SK-N-SH treated with all-trans-retinoic acid at 6 μM for 48 hours (cell line): ENCODE results near the gene ROBO3.

Experiments
- ATAC-seq: fragments of 200-7000 bp; cut with Tn5 transposase; 3 replicates; pipeline ENCODE4 v1.9.1; 2020; ENCODE audit warnings: mild to moderate bottlenecking, moderate library complexity
- BACH2 ChIP-seq: fragments of 250-450 bp; sonication (Bioruptor Pico); IDR thresholded peaks from 2 replicates; pipeline ENCODE4 v1.9.0; 2021; ENCODE audit warnings: mild to moderate bottlenecking, borderline replicate concordance
- CREB5 ChIP-seq: fragments of 250-450 bp; sonication (Bioruptor Pico); IDR thresholded peaks from 2 replicates; pipeline ENCODE4 v1.5.1; 2020; ENCODE audit warnings: low read depth, mild to moderate bottlenecking, moderate library complexity
- CSRNP3 ChIP-seq: fragments of 250-450 bp; sonication (Bioruptor Pico); IDR thresholded peaks from 2 replicates; pipeline ENCODE4 v1.5.1; 2021; ENCODE audit warnings: mild to moderate bottlenecking, moderate library complexity
- GLIS3 ChIP-seq: fragments of 250-450 bp; sonication (Bioruptor Pico); IDR thresholded peaks from 2 replicates; pipeline ENCODE4 v1.5.0; 2020; ENCODE audit warnings: mild to moderate bottlenecking, moderate library complexity
- ISL1 ChIP-seq: fragments of 250-450 bp; sonication (Bioruptor Pico); IDR thresholded peaks from 2 replicates; pipeline ENCODE4 v2.1.2; 2022; ENCODE audit warnings: mild to moderate bottlenecking, moderate library complexity
- OSR1 ChIP-seq: fragments of 250-450 bp; sonication (Bioruptor Pico); IDR thresholded peaks from 2 replicates; pipeline ENCODE4 v1.8.0; 2022; ENCODE audit warnings: moderate library complexity, mild to moderate bottlenecking, inconsistent platforms
- PATZ1 ChIP-seq: fragments of 250-450 bp; sonication (Bioruptor Pico); IDR thresholded peaks from 2 replicates; pipeline ENCODE4 v1.8.0; 2020; ENCODE audit warnings: mild to moderate bottlenecking, moderate library complexity, borderline replicate concordance
- POU6F1 ChIP-seq: fragments of 250-450 bp; sonication (Bioruptor Pico); IDR thresholded peaks from 2 replicates; pipeline ENCODE4 v1.8.0; 2021; ENCODE audit warnings: low read depth, mild to moderate bottlenecking, moderate library complexity, borderline replicate concordance
- RARB ChIP-seq: fragments of 250-450 bp; sonication (Bioruptor Pico); IDR thresholded peaks from 2 replicates; pipeline ENCODE4 v1.8.0; 2021; ENCODE audit warnings: mild to moderate bottlenecking, moderate library complexity
- SNAI2 ChIP-seq: fragments of 250-450 bp; sonication (Bioruptor Pico); IDR thresholded peaks from 2 replicates; pipeline ENCODE4 v1.5.0; 2020; ENCODE audit warnings: mild to moderate bottlenecking, moderate library complexity
- TCF4 ChIP-seq: fragments of 250-450 bp; sonication (Bioruptor Pico); IDR thresholded peaks from 2 replicates; pipeline ENCODE4 v1.8.0; 2021; ENCODE audit warnings: mild to moderate bottlenecking, moderate library complexity, borderline replicate concordance
- TOX ChIP-seq: fragments of 250-450 bp; sonication (Bioruptor Pico); IDR thresholded peaks from 2 replicates; pipeline ENCODE4 v1.8.0; 2021; ENCODE audit warnings: mild to moderate bottlenecking, moderate library complexity, borderline replicate concordance
- TSHZ2 ChIP-seq: fragments of 250-450 bp; sonication (Bioruptor Pico); IDR thresholded peaks from 2 replicates; pipeline ENCODE4 v1.5.0; 2020; ENCODE audit warnings: mild to moderate bottlenecking, moderate library complexity
- ZC3H10 ChIP-seq: fragments of 250-450 bp; sonication (Bioruptor Pico); IDR thresholded peaks from 2 replicates; pipeline ENCODE4 v1.5.1; 2021; ENCODE audit warnings: mild to moderate bottlenecking, moderate library complexity
- ZFP3 ChIP-seq: fragments of 250-450 bp; sonication (Bioruptor Pico); IDR thresholded peaks from 2 replicates; pipeline ENCODE4 v1.5.0; 2020; ENCODE audit warnings: mild to moderate bottlenecking, moderate library complexity
- ZFP30 ChIP-seq: fragments of 450-650 bp; formaldehyde crosslinking; IDR thresholded peaks from 2 replicates; pipeline ENCODE4 v1.5.0; 2022; ENCODE audit warnings: mild to moderate bottlenecking, moderate library complexity
- ZNF565 ChIP-seq: fragments of 450-650 bp; formaldehyde crosslinking; conservative IDR thresholded peaks from 2 replicates; pipeline ENCODE4 v1.5.0; 2020; ENCODE audit warnings: low read depth, mild to moderate bottlenecking, moderate library complexity
- ZNF8 ChIP-seq: fragments of 450-650 bp; formaldehyde crosslinking; IDR thresholded peaks from 2 replicates; pipeline ENCODE4 v1.5.0; 2020; ENCODE audit warnings: mild to moderate bottlenecking, moderate library complexity

ROBO3 gene

GRCh38 chr11:124887667-124888013, 22.4 kb downstream of the ROBO3 start:
- ATAC-seq = no peak
- no peak for TF ChIP-seq CSRNP3 (CRISPR knock-in tag)
- no peak for TF ChIP-seq PATZ1 (CRISPR knock-in tag)
- no peak for TF ChIP-seq BACH2 (CRISPR knock-in tag)
- TF ChIP-seq GLIS3 (CRISPR knock-in tag) = no peak
- TF ChIP-seq POU6F1 (CRISPR knock-in tag) = no peak

- TF ChIP-seq POU6F1 (CRISPR knock-in tag) (no peak), ZFP30 (CRISPR knock-in tag) (no peak), ZNF565 (CRISPR knock-in tag) (no peak), PATZ1 (CRISPR knock-in tag) (no peak), ZFP3 (CRISPR knock-in tag) (no peak), OSR1 (CRISPR knock-in tag) (no peak), TCF4 (no peak), CREB5 (CRISPR knock-in tag) (no peak), ZNF8 (CRISPR knock-in tag) (no peak), ZC3H10 (CRISPR knock-in tag) (no peak), RARB (CRISPR knock-in tag) (no peak), GLIS3 (CRISPR knock-in tag) (no peak)
- TF ChIP-seq, all 23 proteins: peak for 0
- ATAC-seq = no peak
These were observed 24.2 kb downstream of the ROBO3 start for GRCh38 chr11:124889191-124890091.

GRCh38 chr11:124890151-124890550, 24.9 kb downstream of the ROBO3 start:
- ATAC-seq = no peak
- TF ChIP-seq CSRNP3 (CRISPR knock-in tag) (no peak), TSHZ2 (CRISPR knock-in tag) (no peak), PATZ1 (CRISPR knock-in tag) (no peak), ISL1 (CRISPR knock-in tag) (no peak), TOX (CRISPR knock-in tag) (no peak), SNAI2 (CRISPR knock-in tag) (no peak)
